ENCODE results near the gene NOL11.

DNA sequence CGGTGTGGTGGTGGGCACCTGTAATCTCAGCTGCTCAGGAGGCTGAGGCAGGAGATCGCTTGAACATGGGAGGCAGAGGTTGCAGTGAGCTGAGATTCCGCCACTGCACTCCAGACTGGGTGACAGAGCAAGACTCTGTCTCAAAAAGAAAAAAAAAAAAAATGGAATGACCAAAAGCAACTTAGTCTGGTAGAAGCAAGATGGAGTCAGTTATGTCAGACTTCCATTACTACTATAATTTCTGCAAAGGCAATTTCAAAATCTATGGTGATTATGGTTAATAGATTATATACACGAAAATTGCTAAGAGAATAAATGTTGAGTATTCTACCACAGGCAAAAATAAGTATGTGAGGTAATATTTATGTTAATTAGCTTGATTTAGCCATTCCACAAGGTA, 32.3 kb downstream of the NOL11 start:
- TF ChIP-seq EZH2 (IDR thresholded peaks at IDR 0.05; ENCODE audit: insufficient read depth, poor library complexity, severe bottlenecking), result no peak
- TF ChIP-seq EZH2phosphoT487 (IDR thresholded peaks at IDR 0.05; ENCODE audit: insufficient read depth, low read depth), result no peak
